ENCODE data around the gene CSNK1E.

CSNK1E gene

GRCh38 chr22:38352436-38352835, 35.2 kb upstream of the CSNK1E start:
- Histone ChIP-seq H4K20me1 (ENCODE audit: control insufficient read depth, insufficient read depth, low read depth, low read length) (no peaks in the 10 kb centered on the region), H3K4me2 (ENCODE audit: low read length) (no peak overlapping the region), H3K36me3 (ENCODE audit: control insufficient read depth, low read length) (no peaks in the 10 kb centered on the region), H3K9me2 (replicated peaks; ENCODE audit: control insufficient read depth, low read length) (no peaks in the 10 kb centered on the region), H3K4me1 (ENCODE audit: control insufficient read depth, low read length) (0 out of 2 replicates have a peak, but pooled peaks cover 3% of the 10 kb centered on the region), H3K79me2 (ENCODE audit: control insufficient read depth, low read length) (no peaks in the 10 kb centered on the region), H3K27ac (ENCODE audit: low read depth, low read length) (no peak overlapping the region), H3F3A (ENCODE audit: control insufficient read depth, insufficient read depth) (0 out of 2 replicates have a peak, but pooled peaks cover 2% of the 10 kb centered on the region), H3K4me3 (ENCODE audit: low read length) (no peak overlapping the region), H3K9me3 (ENCODE audit: control insufficient read depth, insufficient read depth, low read length) (no peaks in the 10 kb centered on the region), H3K27me3 (ENCODE audit: control insufficient read depth, low read length) (peaks cover 14% of the 10 kb centered on the region)
- TF ChIP-seq CTCF (IDR thresholded peaks at IDR 0.05; ENCODE audit: low read depth, low read length, poor library complexity, severe bottlenecking): no peak
- TF ChIP-seq EZH2phosphoT487 (IDR thresholded peaks at IDR 0.05; ENCODE audit: borderline replicate concordance, low read length): no peak

GRCh38 chr22:38350444-38351359, 33.5 kb upstream of the CSNK1E start:
- Histone ChIP-seq H3K79me2 (ENCODE audit: control insufficient read depth, low read length) (no peaks in the 10 kb centered on the region), H3K27me3 (ENCODE audit: control insufficient read depth, low read length) (peaks cover 14% of the 10 kb centered on the region), H3F3A (ENCODE audit: control insufficient read depth, insufficient read depth) (no peaks in the 10 kb centered on the region), H3K27ac (ENCODE audit: low read depth, low read length) (no peak overlapping the region), H3K36me3 (ENCODE audit: control insufficient read depth, low read length) (no peaks in the 10 kb centered on the region), H3K4me2 (ENCODE audit: low read length) (no peak overlapping the region), H3K4me3 (ENCODE audit: low read length) (no peak overlapping the region), H3K9me2 (replicated peaks; ENCODE audit: control insufficient read depth, low read length) (no peaks in the 10 kb centered on the region), H3K4me1 (ENCODE audit: control insufficient read depth, low read length) (0 out of 2 replicates have a peak, but pooled peaks cover 3% of the 10 kb centered on the region), H3K9me3 (ENCODE audit: control insufficient read depth, insufficient read depth, low read length) (no peaks in the 10 kb centered on the region), H4K20me1 (ENCODE audit: control insufficient read depth, insufficient read depth, low read depth, low read length) (no peaks in the 10 kb centered on the region)
- TF ChIP-seq EZH2phosphoT487 (IDR thresholded peaks at IDR 0.05; ENCODE audit: borderline replicate concordance, low read length) (no peak), CTCF (IDR thresholded peaks at IDR 0.05; ENCODE audit: low read depth, low read length, poor library complexity, severe bottlenecking) (no peak)

- no peaks in the 10 kb centered on the region for H3K9me2 ChIP-seq (replicated peaks; ENCODE audit: control insufficient read depth, low read length)
- H3K36me3 ChIP-seq (ENCODE audit: control insufficient read depth, low read length): no peaks in the 10 kb centered on the region
- TF ChIP-seq CTCF (IDR thresholded peaks at IDR 0.05; ENCODE audit: low read depth, low read length, poor library complexity, severe bottlenecking) (no peak), EZH2phosphoT487 (IDR thresholded peaks at IDR 0.05; ENCODE audit: borderline replicate concordance, low read length) (no peak)
- H3F3A ChIP-seq (ENCODE audit: control insufficient read depth, insufficient read depth): no peaks in the 10 kb centered on the region
- no peak overlapping the region for H3K27ac ChIP-seq (ENCODE audit: low read depth, low read length)
- no peaks in the 10 kb centered on the region for H3K9me3 ChIP-seq (ENCODE audit: control insufficient read depth, insufficient read depth, low read length)
- no peak overlapping the region for H3K4me3 ChIP-seq (ENCODE audit: low read length)
- H3K4me2 ChIP-seq (ENCODE audit: low read length): no peak overlapping the region
- H3K4me1 ChIP-seq (ENCODE audit: control insufficient read depth, low read length): 0 out of 2 replicates have a peak, but pooled peaks cover 3% of the 10 kb centered on the region
- H3K27me3 ChIP-seq (ENCODE audit: control insufficient read depth, low read length): peaks cover 14% of the 10 kb centered on the region
- H3K79me2 ChIP-seq (ENCODE audit: control insufficient read depth, low read length): no peaks in the 10 kb centered on the region
- H4K20me1 ChIP-seq (ENCODE audit: control insufficient read depth, insufficient read depth, low read depth, low read length): no peaks in the 10 kb centered on the region
These were observed 31.7 kb upstream of the CSNK1E start for GRCh38 chr22:38348751-38349496.
